ENCODE data around the gene C1orf21.

GRCh38 chr1:184408580-184408979 is 21.8 kb downstream of the C1orf21 start:
- no peak for TF ChIP-seq EZH2 (IDR thresholded peaks at IDR 0.05; ENCODE audit: borderline replicate concordance, insufficient read depth, low read depth, low read length, poor library complexity, severe bottlenecking)
- TF ChIP-seq, protein P1, sequence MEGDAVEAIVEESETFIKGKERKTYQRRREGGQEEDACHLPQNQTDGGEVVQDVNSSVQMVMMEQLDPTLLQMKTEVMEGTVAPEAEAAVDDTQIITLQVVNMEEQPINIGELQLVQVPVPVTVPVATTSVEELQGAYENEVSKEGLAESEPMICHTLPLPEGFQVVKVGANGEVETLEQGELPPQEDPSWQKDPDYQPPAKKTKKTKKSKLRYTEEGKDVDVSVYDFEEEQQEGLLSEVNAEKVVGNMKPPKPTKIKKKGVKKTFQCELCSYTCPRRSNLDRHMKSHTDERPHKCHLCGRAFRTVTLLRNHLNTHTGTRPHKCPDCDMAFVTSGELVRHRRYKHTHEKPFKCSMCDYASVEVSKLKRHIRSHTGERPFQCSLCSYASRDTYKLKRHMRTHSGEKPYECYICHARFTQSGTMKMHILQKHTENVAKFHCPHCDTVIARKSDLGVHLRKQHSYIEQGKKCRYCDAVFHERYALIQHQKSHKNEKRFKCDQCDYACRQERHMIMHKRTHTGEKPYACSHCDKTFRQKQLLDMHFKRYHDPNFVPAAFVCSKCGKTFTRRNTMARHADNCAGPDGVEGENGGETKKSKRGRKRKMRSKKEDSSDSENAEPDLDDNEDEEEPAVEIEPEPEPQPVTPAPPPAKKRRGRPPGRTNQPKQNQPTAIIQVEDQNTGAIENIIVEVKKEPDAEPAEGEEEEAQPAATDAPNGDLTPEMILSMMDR (IDR thresholded peaks at IDR 0.05): no peak
